ENCODE results near the gene SGMS1.

DNA sequence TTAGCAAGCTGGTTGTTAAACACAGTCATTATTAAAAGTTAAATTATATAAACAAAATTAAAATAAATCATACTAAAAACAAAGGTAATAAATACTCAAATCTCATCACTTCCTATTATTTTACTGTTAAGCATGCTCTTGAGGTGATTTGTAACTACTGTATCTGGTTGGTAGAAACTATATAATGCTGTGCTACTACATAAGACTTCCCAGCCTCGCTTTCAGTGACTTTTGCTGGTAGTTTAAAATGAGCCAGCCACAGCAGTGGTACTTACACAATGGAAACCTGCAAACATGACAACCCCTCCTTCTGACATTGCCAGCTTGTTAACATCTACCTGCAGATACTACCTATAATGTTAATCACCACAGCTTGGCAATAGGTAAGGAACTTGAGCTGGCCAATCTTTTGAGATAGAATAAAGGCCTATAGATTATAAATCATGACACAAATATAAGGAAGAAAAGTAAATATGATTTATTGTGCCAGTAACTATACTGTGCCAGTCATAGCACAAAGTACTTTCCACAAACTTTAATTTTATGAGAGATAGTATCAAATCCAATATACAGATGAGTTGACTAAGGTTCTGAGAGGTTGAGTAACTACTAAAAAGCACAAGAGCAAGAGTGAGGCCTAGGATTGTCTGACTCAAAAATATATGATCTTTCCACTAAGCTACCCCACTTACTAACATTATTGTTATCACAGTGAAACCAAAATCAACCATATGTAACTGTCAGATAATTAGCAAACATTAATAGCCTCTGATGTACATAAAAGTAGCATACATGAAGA is 191.3 kb downstream of the SGMS1 start:
- TF ChIP-seq EZH2phosphoT487 (IDR thresholded peaks at IDR 0.05; ENCODE audit: low read depth) (no peak), CTCF (IDR thresholded peaks at IDR 0.05; ENCODE audit: low read depth, low read length) (no peak)
